SJSA1 (cell line): Measurements from ENCODE around the gene MFAP5. TPM values are rescaled to one million over a fixed set of nuclear protein-coding genes. Genes with fewer than 3 reads are reported as not detected.
"Not testable (repeated sequence)": the region's sequence is repeated elsewhere in the genome, so short reads cannot be mapped to it uniquely, and the experiment has no call there.

Experiments
- DNase-seq, 2 experiments: peaks; one replicate each; pipeline ENCODE4 v3.0.0-alpha.2; 2015 to 2020; ENCODE audit warnings: low spot score in 2 of 2, low read depth in 1 of 2
- H3K27ac ChIP-seq: fragments of 250-450 bp; sonication (Bioruptor Pico); 2 replicates; pipeline ENCODE4 v1.5.1; 2020; ENCODE audit warnings: mild to moderate bottlenecking, moderate library complexity
- H3K27me3 ChIP-seq: fragments of 250-450 bp; sonication (Bioruptor Pico); replicated peaks from 2 replicates; pipeline ENCODE4 v1.5.1; 2020; ENCODE audit warnings: mild to moderate bottlenecking, moderate library complexity
- H3K36me3 ChIP-seq: fragments of 250-450 bp; sonication (Bioruptor Pico); 2 replicates; pipeline ENCODE4 v1.5.1; 2020; ENCODE audit warnings: mild to moderate bottlenecking
- H3K4me1 ChIP-seq: fragments of 250-450 bp; sonication (Bioruptor Pico); replicated peaks from 2 replicates; pipeline ENCODE4 v1.6.1; 2021; ENCODE audit warnings: mild to moderate bottlenecking
- H3K4me3 ChIP-seq: fragments of 250-450 bp; sonication (Bioruptor Pico); 2 replicates; pipeline ENCODE4 v1.5.1; 2020; ENCODE audit warnings: mild to moderate bottlenecking
- H3K9me3 ChIP-seq: fragments of 250-450 bp; sonication (Bioruptor Pico); replicated peaks from 2 replicates; pipeline ENCODE4 v1.5.1; 2020; ENCODE audit warnings: mild to moderate bottlenecking
- total RNA-seq: library from RNA; depleted of rRNA; stranded (reverse); fragments of >200 nt; shearing (Covaris generic); gene quantifications from 2 replicates; pipeline ENCODE4 v1.2.3, GENCODE V29; 2014

The MFAP5 gene
- total RNA-seq, 1 experiment from 2014 or later: 2.3 TPM

- not testable (repeated sequence) for H3K9me3 ChIP-seq, H3K36me3 ChIP-seq, H3K4me3 ChIP-seq, H3K27ac ChIP-seq, H3K27me3 ChIP-seq, H3K4me1 ChIP-seq, DNase-seq
These were observed 26.6 kb downstream of the MFAP5 start for GRCh38 chr12:8636007-8636346.

GRCh38 chr12:8635342-8636006 lies 27.2 kb downstream of the MFAP5 start:
- H3K27ac ChIP-seq, H3K9me3 ChIP-seq, H3K4me1 ChIP-seq, H3K4me3 ChIP-seq, H3K36me3 ChIP-seq, H3K27me3 ChIP-seq, DNase-seq: not testable (repeated sequence)

GRCh38 chr12:8630131-8630530 lies 32.5 kb downstream of the MFAP5 start:
- no peaks in the 10 kb centered on the region for H3K9me3 ChIP-seq
- H3K36me3 ChIP-seq: no peaks in the 10 kb centered on the region
- peaks cover 4% of the 10 kb centered on the region; the same call in 1 of the 2 replicates for H3K27me3 ChIP-seq
- H3K27ac ChIP-seq: no peak overlapping the region
- DNase-seq: no peak
- H3K4me1 ChIP-seq: no peaks in the 10 kb centered on the region
- H3K4me3 ChIP-seq: no peak overlapping the region

GRCh38 chr12:8629486-8630033 lies 33.1 kb downstream of the MFAP5 start:
- Histone ChIP-seq H3K27me3 (peaks cover 4% of the 10 kb centered on the region; the same call in 1 of the 2 replicates), H3K4me3 (no peak overlapping the region), H3K27ac (no peak overlapping the region), H3K9me3 (no peaks in the 10 kb centered on the region), H3K36me3 (no peaks in the 10 kb centered on the region), H3K4me1 (no peaks in the 10 kb centered on the region)
- peak in 1 of 2 experiments; percentile 9 for DNase-seq

- Histone ChIP-seq H3K4me1 (no peaks in the 10 kb centered on the region), H3K36me3 (no peaks in the 10 kb centered on the region), H3K27me3 (peaks cover 4% of the 10 kb centered on the region; the same call in 1 of the 2 replicates), H3K4me3 (no peak overlapping the region), H3K27ac (no peak overlapping the region), H3K9me3 (no peaks in the 10 kb centered on the region)
- no peak for DNase-seq
These were observed 33.9 kb downstream of the MFAP5 start for GRCh38 chr12:8628731-8629130.

GRCh38 chr12:8624750-8625149 lies 37.9 kb downstream of the MFAP5 start:
- not testable (repeated sequence) for H3K4me1 ChIP-seq, DNase-seq, H3K9me3 ChIP-seq, H3K27me3 ChIP-seq, H3K27ac ChIP-seq, H3K36me3 ChIP-seq, H3K4me3 ChIP-seq

GRCh38 chr12:8622646-8623045 lies 40.0 kb downstream of the MFAP5 start:
- no peak for DNase-seq
- Histone ChIP-seq H3K27ac (no peak overlapping the region), H3K36me3 (no peaks in the 10 kb centered on the region), H3K9me3 (no peaks in the 10 kb centered on the region), H3K4me3 (no peak overlapping the region), H3K27me3 (no peaks in the 10 kb centered on the region), H3K4me1 (no peaks in the 10 kb centered on the region)

GRCh38 chr12:8615206-8615605 lies 47.4 kb downstream of the MFAP5 start:
- no peaks in the 10 kb centered on the region for H3K4me1 ChIP-seq
- H3K4me3 ChIP-seq: no peak overlapping the region
- no peaks in the 10 kb centered on the region for H3K9me3 ChIP-seq

GRCh38 chr12:8613881-8614280 lies 48.7 kb downstream of the MFAP5 start:
- H3K9me3 ChIP-seq, H3K27ac ChIP-seq, H3K4me3 ChIP-seq, H3K27me3 ChIP-seq, DNase-seq, H3K36me3 ChIP-seq, H3K4me1 ChIP-seq: not testable (repeated sequence)

More at GRCh38 chr12:8615206-8615605, 47.4 kb downstream of the MFAP5 start:
- no peaks in the 10 kb centered on the region for H3K36me3 ChIP-seq
- H3K27me3 ChIP-seq: 0 out of 2 replicates have a peak, but pooled peaks cover 3% of the 10 kb centered on the region
- DNase-seq: no peak
- no peak overlapping the region for H3K27ac ChIP-seq

- no peak within 1 kb of the TSS for H3K27ac ChIP-seq
- no peak for DNase-seq
- no peaks in the 10 kb centered on the region for H3K36me3 ChIP-seq
- H3K4me3 ChIP-seq: no peak within 1 kb of the TSS
- H3K9me3 ChIP-seq: no peaks in the 10 kb centered on the region
- H3K27me3 ChIP-seq: 0 out of 2 replicates have a peak, but pooled peaks cover 3% of the 10 kb centered on the region
- H3K4me1 ChIP-seq: no peaks in the 10 kb centered on the region
These were observed 50.0 kb downstream of the MFAP5 start, which contains the start of gene AICDA for GRCh38 chr12:8612629-8613028. Gene AICDA (minus strand): TSS chr12:8612859. CDS start chr12:8612767, 92 bp downstream.

GRCh38 chr12:8609061-8609570 lies 53.5 kb downstream of the MFAP5 start:
- no peaks in the 10 kb centered on the region for H3K9me3 ChIP-seq
- peak in 1 of 2 experiments; percentile 14 for DNase-seq
- no peak overlapping the region for H3K27ac ChIP-seq
- H3K4me1 ChIP-seq: no peaks in the 10 kb centered on the region
- H3K4me3 ChIP-seq: no peak overlapping the region
- H3K36me3 ChIP-seq: no peaks in the 10 kb centered on the region
- no peaks in the 10 kb centered on the region for H3K27me3 ChIP-seq

GRCh38 chr12:8606890-8607289 lies 55.7 kb downstream of the MFAP5 start:
- H3K9me3 ChIP-seq: no peaks in the 10 kb centered on the region
- DNase-seq: no peak
- no peaks in the 10 kb centered on the region for H3K36me3 ChIP-seq
- H3K4me1 ChIP-seq: no peaks in the 10 kb centered on the region
- H3K27me3 ChIP-seq: no peaks in the 10 kb centered on the region
- no peak overlapping the region for H3K27ac ChIP-seq
- no peak overlapping the region for H3K4me3 ChIP-seq

- H3K4me1 ChIP-seq: no peaks in the 10 kb centered on the region
- no peaks in the 10 kb centered on the region for H3K36me3 ChIP-seq
- H3K4me3 ChIP-seq: no peak overlapping the region
- DNase-seq: no peak
- H3K9me3 ChIP-seq: no peaks in the 10 kb centered on the region
- no peak overlapping the region for H3K27ac ChIP-seq
- no peaks in the 10 kb centered on the region for H3K27me3 ChIP-seq
These were observed 57.6 kb downstream of the MFAP5 start for GRCh38 chr12:8605057-8605456.

- Histone ChIP-seq H3K9me3 (no peaks in the 10 kb centered on the region), H3K27me3 (no peaks in the 10 kb centered on the region), H3K36me3 (no peaks in the 10 kb centered on the region), H3K4me3 (no peak overlapping the region), H3K27ac (no peak overlapping the region), H3K4me1 (no peaks in the 10 kb centered on the region)
- no peak for DNase-seq
These were observed 58.8 kb downstream of the MFAP5 start for GRCh38 chr12:8603856-8604255.
